ENCODE results near the gene EDIL3. TPM values are rescaled to one million over a fixed set of nuclear protein-coding genes. Genes with fewer than 3 reads are reported as not detected.

The EDIL3 gene
- total RNA-seq, 4 donors from 2014 or later = 9.4 to 21.5 (median 17.5) TPM

DNA sequence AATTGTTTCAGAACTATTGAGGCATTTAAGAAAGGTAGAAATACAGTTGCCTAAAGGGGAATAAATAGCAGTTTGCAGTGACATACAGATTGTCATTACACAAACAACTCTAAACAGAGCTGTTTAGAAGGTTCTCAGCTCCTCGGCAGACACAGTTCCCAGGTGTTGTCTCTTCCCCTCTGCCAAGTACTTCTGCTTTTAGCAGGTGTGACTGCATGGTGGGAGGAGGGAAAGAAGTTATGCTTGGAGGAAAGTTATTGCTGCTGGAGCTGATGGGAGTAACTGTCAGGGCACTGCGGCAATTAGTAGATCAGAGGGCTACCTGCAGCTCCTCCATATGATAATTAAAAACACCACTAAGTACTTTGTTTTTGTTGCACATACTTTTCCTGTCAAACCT, 14.5 kb downstream of the EDIL3 start:
- H3K4me1 ChIP-seq = no peaks in the 10 kb centered on the region
- H3K27ac ChIP-seq = no peak overlapping the region
- no peaks in the 10 kb centered on the region for H3K36me3 ChIP-seq
- DNase-seq (ENCODE audit: low spot score in 2 of 2) = no peak
- H3K9me3 ChIP-seq = no peaks in the 10 kb centered on the region
- H3K4me3 ChIP-seq = no peak overlapping the region
- H3K27me3 ChIP-seq = no peaks in the 10 kb centered on the region
- WGBS = 50% methylated on average over 2 of the region's 2 CpGs
- TF ChIP-seq POLR2AphosphoS5 (IDR thresholded peaks at IDR 0.05) (no peak), EP300 (IDR thresholded peaks at IDR 0.05) (no peak), POLR2A (IDR thresholded peaks at IDR 0.05) (no peak)
- TF ChIP-seq, protein P1, sequence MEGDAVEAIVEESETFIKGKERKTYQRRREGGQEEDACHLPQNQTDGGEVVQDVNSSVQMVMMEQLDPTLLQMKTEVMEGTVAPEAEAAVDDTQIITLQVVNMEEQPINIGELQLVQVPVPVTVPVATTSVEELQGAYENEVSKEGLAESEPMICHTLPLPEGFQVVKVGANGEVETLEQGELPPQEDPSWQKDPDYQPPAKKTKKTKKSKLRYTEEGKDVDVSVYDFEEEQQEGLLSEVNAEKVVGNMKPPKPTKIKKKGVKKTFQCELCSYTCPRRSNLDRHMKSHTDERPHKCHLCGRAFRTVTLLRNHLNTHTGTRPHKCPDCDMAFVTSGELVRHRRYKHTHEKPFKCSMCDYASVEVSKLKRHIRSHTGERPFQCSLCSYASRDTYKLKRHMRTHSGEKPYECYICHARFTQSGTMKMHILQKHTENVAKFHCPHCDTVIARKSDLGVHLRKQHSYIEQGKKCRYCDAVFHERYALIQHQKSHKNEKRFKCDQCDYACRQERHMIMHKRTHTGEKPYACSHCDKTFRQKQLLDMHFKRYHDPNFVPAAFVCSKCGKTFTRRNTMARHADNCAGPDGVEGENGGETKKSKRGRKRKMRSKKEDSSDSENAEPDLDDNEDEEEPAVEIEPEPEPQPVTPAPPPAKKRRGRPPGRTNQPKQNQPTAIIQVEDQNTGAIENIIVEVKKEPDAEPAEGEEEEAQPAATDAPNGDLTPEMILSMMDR (IDR thresholded peaks at IDR 0.05) = no peak

DNA sequence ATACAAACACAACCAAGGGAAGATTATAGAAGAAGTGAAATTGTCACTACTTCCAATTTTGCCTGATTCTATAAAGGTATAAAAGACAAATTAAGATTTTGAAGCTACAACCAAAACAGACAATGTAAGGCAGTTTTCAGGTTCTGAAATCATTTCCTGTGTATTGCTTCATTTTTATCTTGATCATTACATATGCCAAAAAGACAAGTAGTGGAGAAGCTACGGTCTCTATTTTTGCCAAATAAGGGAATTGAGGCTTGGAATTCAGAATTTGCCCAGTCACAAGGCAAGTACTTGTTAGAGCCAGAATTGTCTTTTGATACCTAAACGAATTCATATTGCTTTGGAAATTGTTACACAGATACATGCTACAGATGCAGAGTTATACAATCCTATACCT, 20.6 kb downstream of the EDIL3 start:
- Histone ChIP-seq H3K27ac (no peak overlapping the region), H3K9me3 (no peaks in the 10 kb centered on the region), H3K4me1 (no peaks in the 10 kb centered on the region), H3K4me3 (no peak overlapping the region), H3K27me3 (no peaks in the 10 kb centered on the region), H3K36me3 (no peaks in the 10 kb centered on the region)
- DNase-seq (ENCODE audit: low spot score in 2 of 2) = no peak
- TF ChIP-seq, protein P1 (IDR thresholded peaks at IDR 0.05) = no peak
- no peak for TF ChIP-seq POLR2AphosphoS5 (IDR thresholded peaks at IDR 0.05)
- TF ChIP-seq EP300 (IDR thresholded peaks at IDR 0.05) = no peak
- TF ChIP-seq POLR2A (IDR thresholded peaks at IDR 0.05) = no peak
- 64% methylated on average over 2 of the region's 2 CpGs for WGBS

DNA sequence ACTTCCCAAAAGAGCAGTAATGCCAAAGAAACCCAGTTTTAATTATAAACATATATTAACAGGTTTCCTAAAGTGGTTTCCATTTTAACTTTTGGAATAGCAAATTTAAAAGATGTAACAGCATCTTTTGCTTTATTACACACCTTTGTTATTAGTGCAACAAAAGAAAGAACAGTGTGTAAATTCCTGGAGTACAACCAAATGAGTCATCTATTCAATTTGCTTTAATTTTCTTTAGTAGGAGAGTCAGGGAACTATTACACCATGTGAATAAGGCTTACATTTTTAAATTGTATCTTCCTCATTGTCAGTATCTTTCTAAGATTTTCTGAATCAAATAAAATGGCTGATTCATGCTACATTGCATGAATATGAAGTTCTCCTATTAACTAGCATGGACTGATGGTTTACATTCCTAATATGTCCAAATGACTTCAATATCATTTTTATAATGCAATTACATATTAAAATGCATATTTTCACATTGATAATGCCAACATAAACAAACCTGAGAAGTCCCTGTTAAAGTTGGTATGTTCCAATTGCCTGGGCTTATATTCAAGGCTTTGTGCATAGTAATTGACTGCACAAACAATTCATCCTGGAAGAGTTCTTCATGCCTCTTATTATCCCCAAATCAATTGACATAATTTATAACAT, 22.5 kb downstream of the EDIL3 start:
- no peaks in the 10 kb centered on the region for H3K36me3 ChIP-seq
- no peaks in the 10 kb centered on the region for H3K4me1 ChIP-seq
- no peak overlapping the region for H3K4me3 ChIP-seq
- H3K27me3 ChIP-seq = no peaks in the 10 kb centered on the region
- H3K9me3 ChIP-seq = no peaks in the 10 kb centered on the region
- H3K27ac ChIP-seq = no peak overlapping the region
- DNase-seq (ENCODE audit: low spot score in 2 of 2) = no peak
- TF ChIP-seq POLR2A (IDR thresholded peaks at IDR 0.05) (no peak), EP300 (IDR thresholded peaks at IDR 0.05) (no peak)
- TF ChIP-seq, protein P1 (IDR thresholded peaks at IDR 0.05) = no peak

DNA sequence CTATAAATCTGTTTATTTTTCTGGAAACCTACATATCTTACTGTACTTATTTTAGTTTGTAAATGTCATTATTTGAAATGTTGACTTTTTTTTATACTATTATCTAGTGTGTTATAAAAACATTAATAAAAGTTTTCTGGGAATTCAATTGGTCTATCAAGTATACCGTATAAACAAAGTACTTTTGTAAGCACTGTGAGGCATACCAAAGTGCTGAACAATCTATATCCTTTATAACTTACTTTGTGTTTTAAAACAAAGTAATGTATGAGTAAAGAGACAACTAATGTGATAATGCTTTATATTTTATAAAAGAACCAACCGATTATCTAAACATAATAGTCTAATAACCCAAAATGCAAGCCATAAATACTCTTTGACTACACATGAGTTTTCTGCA, 23.1 kb downstream of the EDIL3 start:
- Histone ChIP-seq H3K27ac (no peak overlapping the region), H3K4me3 (no peak overlapping the region), H3K4me1 (no peaks in the 10 kb centered on the region), H3K36me3 (no peaks in the 10 kb centered on the region), H3K27me3 (no peaks in the 10 kb centered on the region), H3K9me3 (no peaks in the 10 kb centered on the region)
- no peak for TF ChIP-seq EP300 (IDR thresholded peaks at IDR 0.05)
- TF ChIP-seq, protein P1 (IDR thresholded peaks at IDR 0.05) = no peak
- no peak for TF ChIP-seq POLR2AphosphoS5 (IDR thresholded peaks at IDR 0.05)
- TF ChIP-seq POLR2A (IDR thresholded peaks at IDR 0.05) = no peak
- 90% methylated on average over 2 of the region's 2 CpGs for WGBS
- no peak for DNase-seq (ENCODE audit: low spot score in 2 of 2)

DNA sequence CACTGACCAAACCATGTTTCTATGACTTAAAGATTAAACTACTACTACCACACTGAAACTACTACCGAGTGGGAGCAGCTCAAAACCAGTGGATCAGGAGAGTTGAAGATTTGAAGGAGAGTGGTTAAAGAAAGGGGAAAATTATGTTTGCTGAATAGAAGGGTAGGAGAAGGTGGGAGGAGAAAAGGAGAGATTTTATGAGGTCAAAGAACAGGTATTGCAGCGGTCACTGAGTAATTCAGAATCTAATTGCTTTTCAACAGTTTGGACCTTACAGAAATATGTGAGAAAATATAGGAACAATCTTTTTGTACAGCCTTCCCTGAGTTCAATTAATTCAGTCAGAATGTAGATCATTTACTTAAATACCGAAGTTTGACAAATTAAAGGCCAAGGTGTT, 24.6 kb downstream of the EDIL3 start:
- H3K36me3 ChIP-seq = no peaks in the 10 kb centered on the region
- no peak overlapping the region for H3K27ac ChIP-seq
- TF ChIP-seq POLR2A (IDR thresholded peaks at IDR 0.05) (no peak), EP300 (IDR thresholded peaks at IDR 0.05) (no peak), POLR2AphosphoS5 (IDR thresholded peaks at IDR 0.05) (no peak)
- TF ChIP-seq, protein P1 (IDR thresholded peaks at IDR 0.05) = no peak
- DNase-seq (ENCODE audit: low spot score in 2 of 2) = no peak
- no peaks in the 10 kb centered on the region for H3K27me3 ChIP-seq
- 95% methylated on average over 3 of the region's 3 CpGs for WGBS
- H3K4me3 ChIP-seq = no peak overlapping the region
- no peaks in the 10 kb centered on the region for H3K9me3 ChIP-seq
- no peaks in the 10 kb centered on the region for H3K4me1 ChIP-seq

All from suprapubic skin (tissue), 4 donors.